Measurements from ENCODE around the gene P2RX7. TPM values are rescaled to one million over a fixed set of nuclear protein-coding genes. Genes with fewer than 3 reads are reported as not detected.

Gene P2RX7
- polyA plus RNA-seq, 2 of the 4 experiments (the other 2 are of a cell fraction), result 0.03 TPM; not detected in 1

DNA sequence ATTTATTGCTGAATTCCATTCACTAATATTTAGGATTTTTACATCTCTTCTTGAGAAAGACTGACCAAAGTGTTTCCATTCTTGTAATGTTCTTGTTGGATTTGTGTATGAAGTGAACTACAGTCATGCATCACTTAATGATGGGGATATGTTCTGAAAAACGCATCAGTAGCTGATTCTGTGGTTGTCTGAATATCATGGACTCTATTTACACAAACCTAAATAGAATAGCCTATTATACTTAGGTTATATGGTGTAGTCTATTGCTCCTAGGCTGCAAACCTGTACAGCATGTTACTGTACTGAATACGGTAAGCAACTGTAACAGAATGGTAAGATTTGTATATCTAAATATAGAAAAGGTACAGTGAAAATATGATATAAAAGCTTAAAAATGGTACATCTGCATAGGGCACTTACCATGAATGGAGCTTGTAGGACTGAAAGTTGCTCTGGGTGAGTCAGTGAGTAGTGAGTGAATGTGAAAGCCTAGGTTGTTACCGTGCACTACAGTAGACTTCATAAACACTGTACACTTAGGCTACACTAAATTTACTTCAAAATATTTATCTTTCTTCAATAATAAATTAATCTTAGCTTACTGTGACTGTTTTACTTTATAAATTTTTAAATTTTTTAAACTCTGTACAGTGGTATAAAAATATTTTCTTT is 49.7 kb downstream of the P2RX7 start (continued):
- TF ChIP-seq, protein P1, sequence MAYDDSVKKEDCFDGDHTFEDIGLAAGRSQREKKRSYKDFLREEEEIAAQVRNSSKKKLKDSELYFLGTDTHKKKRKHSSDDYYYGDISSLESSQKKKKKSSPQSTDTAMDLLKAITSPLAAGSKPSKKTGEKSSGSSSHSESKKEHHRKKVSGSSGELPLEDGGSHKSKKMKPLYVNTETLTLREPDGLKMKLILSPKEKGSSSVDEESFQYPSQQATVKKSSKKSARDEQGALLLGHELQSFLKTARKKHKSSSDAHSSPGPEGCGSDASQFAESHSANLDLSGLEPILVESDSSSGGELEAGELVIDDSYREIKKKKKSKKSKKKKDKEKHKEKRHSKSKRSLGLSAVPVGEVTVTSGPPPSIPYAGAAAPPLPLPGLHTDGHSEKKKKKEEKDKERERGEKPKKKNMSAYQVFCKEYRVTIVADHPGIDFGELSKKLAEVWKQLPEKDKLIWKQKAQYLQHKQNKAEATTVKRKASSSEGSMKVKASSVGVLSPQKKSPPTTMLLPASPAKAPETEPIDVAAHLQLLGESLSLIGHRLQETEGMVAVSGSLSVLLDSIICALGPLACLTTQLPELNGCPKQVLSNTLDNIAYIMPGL (CRISPR knock-in tag; IDR thresholded peaks at IDR 0.05; ENCODE audit: borderline replicate concordance), result no peak
- TF ChIP-seq, protein P2, sequence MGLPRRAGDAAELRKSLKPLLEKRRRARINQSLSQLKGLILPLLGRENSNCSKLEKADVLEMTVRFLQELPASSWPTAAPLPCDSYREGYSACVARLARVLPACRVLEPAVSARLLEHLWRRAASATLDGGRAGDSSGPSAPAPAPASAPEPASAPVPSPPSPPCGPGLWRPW (IDR thresholded peaks at IDR 0.05), result no peak
- no peak for TF ChIP-seq MAFK (IDR thresholded peaks at IDR 0.05; ENCODE audit: partially characterized antibody)

DNA sequence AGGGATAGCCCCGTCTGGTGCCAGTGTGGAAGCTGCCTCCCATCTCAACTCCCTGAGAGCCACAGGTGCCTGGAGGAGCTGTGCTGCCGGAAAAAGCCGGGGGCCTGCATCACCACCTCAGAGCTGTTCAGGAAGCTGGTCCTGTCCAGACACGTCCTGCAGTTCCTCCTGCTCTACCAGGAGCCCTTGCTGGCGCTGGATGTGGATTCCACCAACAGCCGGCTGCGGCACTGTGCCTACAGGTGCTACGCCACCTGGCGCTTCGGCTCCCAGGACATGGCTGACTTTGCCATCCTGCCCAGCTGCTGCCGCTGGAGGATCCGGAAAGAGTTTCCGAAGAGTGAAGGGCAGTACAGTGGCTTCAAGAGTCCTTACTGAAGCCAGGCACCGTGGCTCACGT is 51.7 kb downstream of the P2RX7 start:
- DNase-seq (ENCODE audit: low read depth in 1 of 2, low spot score in 1 of 2) (no peak), ATAC-seq (no peak; a peak in 2 of 6 replicates), FAIRE-seq (no peak)
- no peak for TF ChIP-seq ZSCAN20 (CRISPR knock-in tag; IDR thresholded peaks at IDR 0.05)
- TF ChIP-seq, protein P3, sequence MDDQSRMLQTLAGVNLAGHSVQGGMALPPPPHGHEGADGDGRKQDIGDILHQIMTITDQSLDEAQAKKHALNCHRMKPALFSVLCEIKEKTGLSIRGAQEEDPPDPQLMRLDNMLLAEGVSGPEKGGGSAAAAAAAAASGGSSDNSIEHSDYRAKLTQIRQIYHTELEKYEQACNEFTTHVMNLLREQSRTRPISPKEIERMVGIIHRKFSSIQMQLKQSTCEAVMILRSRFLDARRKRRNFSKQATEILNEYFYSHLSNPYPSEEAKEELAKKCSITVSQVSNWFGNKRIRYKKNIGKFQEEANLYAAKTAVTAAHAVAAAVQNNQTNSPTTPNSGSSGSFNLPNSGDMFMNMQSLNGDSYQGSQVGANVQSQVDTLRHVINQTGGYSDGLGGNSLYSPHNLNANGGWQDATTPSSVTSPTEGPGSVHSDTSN (IDR thresholded peaks at IDR 0.05), result no peak
- no peak overlapping the region for H3K27ac ChIP-seq
- peaks cover 4% of the 10 kb centered on the region; the same call in 1 of the 3 replicates for H3K9me3 ChIP-seq
- CTCF ChIA-PET, result interaction anchor here (1.4 kb wide), 1 partner anchor 74 kb away, joined by 3 read pairs; no protein-coding TSS in a partner anchor
- H3K4me2 ChIP-seq, result no peak overlapping the region
- H3K4me3 ChIP-seq, result no peak overlapping the region
- H3K4me1 ChIP-seq, result no peaks in the 10 kb centered on the region
- POLR2A ChIA-PET, result no interaction called here
- WGBS (ENCODE audit: missing lambda C conversion rate), result 70% methylated on average over 15 of the region's 15 CpGs

DNA sequence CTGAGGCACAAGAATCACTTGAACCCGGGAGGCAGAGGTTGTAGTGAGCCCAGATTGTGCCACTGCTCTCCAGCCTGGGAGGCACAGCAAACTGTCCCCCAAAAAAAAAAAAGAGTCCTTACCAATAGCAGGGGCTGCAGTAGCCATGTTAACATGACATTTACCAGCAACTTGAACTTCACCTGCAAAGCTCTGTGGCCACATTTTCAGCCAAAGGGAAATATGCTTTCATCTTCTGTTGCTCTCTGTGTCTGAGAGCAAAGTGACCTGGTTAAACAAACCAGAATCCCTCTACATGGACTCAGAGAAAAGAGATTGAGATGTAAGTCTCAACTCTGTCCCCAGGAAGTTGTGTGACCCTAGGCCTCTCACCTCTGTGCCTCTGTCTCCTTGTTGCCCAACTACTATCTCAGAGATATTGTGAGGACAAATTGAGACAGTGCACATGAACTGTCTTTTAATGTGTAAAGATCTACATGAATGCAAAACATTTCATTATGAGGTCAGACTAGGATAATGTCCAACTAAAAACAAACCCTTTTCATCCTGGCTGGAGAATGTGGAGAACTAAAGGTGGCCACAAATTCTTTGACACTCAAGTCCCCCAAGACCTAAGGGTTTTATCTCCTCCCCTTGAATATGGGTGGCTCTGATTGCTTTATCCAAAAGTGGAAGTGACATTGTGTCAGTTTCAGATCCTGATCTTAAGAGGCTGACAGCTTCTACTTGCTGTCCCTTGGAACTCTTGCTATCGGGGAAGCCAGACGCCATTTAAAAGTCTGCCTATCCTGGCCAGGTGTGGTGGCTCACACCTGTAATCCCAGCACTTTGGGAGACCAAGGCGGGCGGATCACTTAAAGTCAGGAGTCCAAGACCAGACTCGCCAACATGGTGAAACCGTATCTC is 52.6 kb downstream of the P2RX7 start:
- TF ChIP-seq ZFP36 (IDR thresholded peaks at IDR 0.05; ENCODE audit: borderline replicate concordance, partially characterized antibody) (no peak), RAD21 (conservative IDR thresholded peaks at IDR 0.05 in 1 of 2, IDR thresholded peaks at IDR 0.05 in 1 of 2) (no peak), TFCP2L1 (CRISPR knock-in tag; IDR thresholded peaks at IDR 0.05) (no peak), NPAS2 (CRISPR knock-in tag; IDR thresholded peaks at IDR 0.05; ENCODE audit: borderline replicate concordance) (no peak), FOXS1 (CRISPR knock-in tag; IDR thresholded peaks at IDR 0.05) (no peak), POLR2A (IDR thresholded peaks at IDR 0.05; ENCODE audit: low read length) (no peak), MAZ (IDR thresholded peaks at IDR 0.05; ENCODE audit: borderline replicate concordance, low read depth, low read length) (no peak), RARB (CRISPR knock-in tag; IDR thresholded peaks at IDR 0.05) (no peak), GATA3 (IDR thresholded peaks at IDR 0.05; ENCODE audit: borderline replicate concordance) (no peak), HOXB5 (CRISPR knock-in tag; IDR thresholded peaks at IDR 0.05) (no peak)
- peaks cover 4% of the 10 kb centered on the region; the same call in 1 of the 3 replicates for H3K9me3 ChIP-seq
- no peaks in the 10 kb centered on the region for H3K4me1 ChIP-seq
- WGBS (ENCODE audit: missing lambda C conversion rate), result 83% methylated on average over 7 of the region's 7 CpGs
- no peak overlapping the region for H3K27ac ChIP-seq
- FAIRE-seq (no peak), DNase-seq (ENCODE audit: low read depth in 1 of 2, low spot score in 1 of 2) (no peak), ATAC-seq (no peak)
- ChIA-PET POLR2A (no interaction called here), CTCF (interaction anchor here (0.6 to 0.7 kb wide), 2 partner anchors 170 to 448 kb away, joined by 3 to 4 read pairs; no protein-coding TSS in a partner anchor)
- no peak overlapping the region for H3K4me3 ChIP-seq
- H3K4me2 ChIP-seq, result no peak overlapping the region

DNA sequence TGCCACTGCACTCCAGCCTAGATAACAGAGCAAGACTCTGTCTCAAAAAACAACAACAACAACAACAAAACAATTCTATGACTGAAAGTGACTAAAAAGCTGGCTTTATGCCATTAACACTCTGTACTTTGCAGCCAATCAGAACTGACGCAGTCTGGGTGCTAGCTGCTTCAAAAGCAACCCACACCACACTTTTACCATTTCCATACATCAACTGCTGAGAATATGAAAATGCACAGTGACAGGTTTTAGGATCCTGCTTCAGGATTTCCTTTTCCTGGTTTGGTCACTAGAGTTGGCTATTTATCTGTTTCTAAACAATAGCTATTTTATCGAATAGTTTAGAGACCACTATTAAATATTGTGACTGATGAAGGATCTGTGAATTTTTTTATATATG is 54.1 kb downstream of the P2RX7 start:
- Histone ChIP-seq H3K9me3 (peaks cover 2% of the 10 kb centered on the region; the same call in 1 of the 3 replicates), H3K27ac (no peak overlapping the region), H3K4me1 (no peaks in the 10 kb centered on the region), H3K4me2 (no peak overlapping the region), H3K4me3 (no peak overlapping the region)
- no peak for DNase-seq (ENCODE audit: low read depth in 1 of 2, low spot score in 1 of 2)
- TF ChIP-seq ZFP36 (IDR thresholded peaks at IDR 0.05; ENCODE audit: borderline replicate concordance, partially characterized antibody) (no peak), FOSL2 (IDR thresholded peaks at IDR 0.05) (no peak), FOSL2 (CRISPR knock-in tag; IDR thresholded peaks at IDR 0.05) (no peak), HDAC2 (IDR thresholded peaks at IDR 0.05) (no peak), PHF8 (IDR thresholded peaks at IDR 0.05; ENCODE audit: borderline replicate concordance, low read depth) (no peak), RAD21 (conservative IDR thresholded peaks at IDR 0.05 in 1 of 2, IDR thresholded peaks at IDR 0.05 in 1 of 2) (no peak), MAFK (IDR thresholded peaks at IDR 0.05; ENCODE audit: partially characterized antibody) (no peak), SREBF2 (IDR thresholded peaks at IDR 0.05) (no peak), EHF (CRISPR knock-in tag; IDR thresholded peaks at IDR 0.05) (no peak), ZNF302 (CRISPR knock-in tag; IDR thresholded peaks at IDR 0.05) (no peak), RARB (CRISPR knock-in tag; IDR thresholded peaks at IDR 0.05) (no peak), GATA3 (IDR thresholded peaks at IDR 0.05; ENCODE audit: borderline replicate concordance) (no peak)
- TF ChIP-seq, protein P4, sequence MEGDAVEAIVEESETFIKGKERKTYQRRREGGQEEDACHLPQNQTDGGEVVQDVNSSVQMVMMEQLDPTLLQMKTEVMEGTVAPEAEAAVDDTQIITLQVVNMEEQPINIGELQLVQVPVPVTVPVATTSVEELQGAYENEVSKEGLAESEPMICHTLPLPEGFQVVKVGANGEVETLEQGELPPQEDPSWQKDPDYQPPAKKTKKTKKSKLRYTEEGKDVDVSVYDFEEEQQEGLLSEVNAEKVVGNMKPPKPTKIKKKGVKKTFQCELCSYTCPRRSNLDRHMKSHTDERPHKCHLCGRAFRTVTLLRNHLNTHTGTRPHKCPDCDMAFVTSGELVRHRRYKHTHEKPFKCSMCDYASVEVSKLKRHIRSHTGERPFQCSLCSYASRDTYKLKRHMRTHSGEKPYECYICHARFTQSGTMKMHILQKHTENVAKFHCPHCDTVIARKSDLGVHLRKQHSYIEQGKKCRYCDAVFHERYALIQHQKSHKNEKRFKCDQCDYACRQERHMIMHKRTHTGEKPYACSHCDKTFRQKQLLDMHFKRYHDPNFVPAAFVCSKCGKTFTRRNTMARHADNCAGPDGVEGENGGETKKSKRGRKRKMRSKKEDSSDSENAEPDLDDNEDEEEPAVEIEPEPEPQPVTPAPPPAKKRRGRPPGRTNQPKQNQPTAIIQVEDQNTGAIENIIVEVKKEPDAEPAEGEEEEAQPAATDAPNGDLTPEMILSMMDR (IDR thresholded peaks at IDR 0.05), result no peak
- TF ChIP-seq, protein P2 (IDR thresholded peaks at IDR 0.05), result no peak
- ChIA-PET POLR2A (no interaction called here), CTCF (interaction anchor here (1.4 kb wide), 1 partner anchor 8 kb away, joined by 4 read pairs; no protein-coding TSS in a partner anchor)
- 70% methylated on average over 2 of the region's 2 CpGs for WGBS (ENCODE audit: missing lambda C conversion rate)
- no peak for ATAC-seq
- no peak for FAIRE-seq
